A673 (cell line): ENCODE results near the gene ITPR2. TPM values are rescaled to one million over a fixed set of nuclear protein-coding genes. Genes with fewer than 3 reads are reported as not detected.

Source experiments
- BruUV-seq: library from RNA; stranded (reverse); fragments of 400-500 nt; replicated peaks from 2 replicates; lab custom pipeline; 2021; lab: Mats Ljungman, UMichigan
- CTCF ChIA-PET: fragments of 300-600 bp; sonication (Branson Sonifier 250); formaldehyde crosslinking; loops from one replicate; lab custom pipeline; 2022; ENCODE audit warnings: antibody characterized with exemption; lab: Charles Lee
- POLR2A ChIA-PET: fragments of 300-600 bp; sonication (Branson Sonifier 250); formaldehyde crosslinking; loops from one replicate; lab custom pipeline; 2022; ENCODE audit warnings: antibody characterized with exemption; ENCODE audit not compliant: low non-redundant PET; lab: Charles Lee
- DNase-seq: peaks from one replicate; pipeline ENCODE4 v3.0.0-alpha.2; 2015; ENCODE audit warnings: low spot score
- H3K27ac ChIP-seq: fragments of 200-600 bp; sonication (generic); 2 replicates; pipeline ENCODE4 v1.5.1; 2016; ENCODE audit warnings: mixed run types, low read depth, mild to moderate bottlenecking, mixed read lengths, antibody characterized with exemption, low read length; ENCODE audit not compliant: poor library complexity, severe bottlenecking
- H3K27me3 ChIP-seq: fragments of 200-600 bp; sonication (generic); replicated peaks from 2 replicates; pipeline ENCODE4 v1.6.1; 2017; ENCODE audit warnings: mixed run types, low read depth, mild to moderate bottlenecking, mixed read lengths, antibody characterized with exemption, low read length; ENCODE audit not compliant: insufficient read depth, poor library complexity
- H3K36me3 ChIP-seq: fragments of 200-600 bp; sonication (generic); 2 replicates; pipeline ENCODE4 v1.6.1; 2016; ENCODE audit warnings: mixed run types, mild to moderate bottlenecking, mixed read lengths, antibody characterized with exemption, low read length; ENCODE audit not compliant: insufficient read depth, poor library complexity, severe bottlenecking
- H3K4me1 ChIP-seq: fragments of 200-600 bp; sonication (generic); 2 replicates; pipeline ENCODE4 v1.6.1; 2017; ENCODE audit warnings: mixed run types, mild to moderate bottlenecking, mixed read lengths, antibody characterized with exemption, low read length; ENCODE audit not compliant: insufficient read depth, poor library complexity, severe bottlenecking
- H3K4me3 ChIP-seq: fragments of 200-600 bp; sonication (generic); 2 replicates; pipeline ENCODE4 v1.5.1; 2016; ENCODE audit warnings: low read depth, mixed run types, mild to moderate bottlenecking, mixed read lengths, low read length; ENCODE audit not compliant: poor library complexity, severe bottlenecking
- H3K9me3 ChIP-seq: fragments of 200-600 bp; sonication (generic); 2 replicates; pipeline ENCODE4 v1.6.1; 2016; ENCODE audit warnings: mixed run types, low read depth, mild to moderate bottlenecking, mixed read lengths, antibody characterized with exemption, low read length; ENCODE audit not compliant: poor library complexity, severe bottlenecking
- CTCF ChIP-seq: fragments of 300-800, 200-600 bp; sonication (generic); conservative IDR thresholded peaks from 2 replicates; pipeline ENCODE4 v1.5.1; 2017; ENCODE audit warnings: low read depth, mild to moderate bottlenecking, antibody characterized with exemption, low read length, moderate library complexity, mixed read lengths
- EZH2 ChIP-seq: fragments of 200-600 bp; sonication (generic); IDR thresholded peaks from 2 replicates; pipeline ENCODE4 v1.6.1; 2017; ENCODE audit warnings: borderline replicate concordance, low read depth, mild to moderate bottlenecking, mixed read lengths, antibody characterized with exemption, low read length; ENCODE audit not compliant: poor library complexity, severe bottlenecking
- intact Hi-C: fragments of 100-400 bp; cut with micrococcal nuclease; formaldehyde crosslinking; loops from one replicate; pipeline ENCODE4 v1.10.0; 2022; ENCODE audit not compliant: unreplicated experiment
- total RNA-seq: library from RNA; stranded (reverse); gene quantifications from 2 replicates; pipeline ENCODE4 v1.2.3, GENCODE V29; 2021

The ITPR2 gene
- total RNA-seq, 1 experiment from 2014 or later, result 22.6 TPM

GRCh38 chr12:26403601-26404000 lies 429.4 kb downstream of the ITPR2 start:
- Histone ChIP-seq H3K9me3 (no peaks in the 10 kb centered on the region), H3K4me1 (no peaks in the 10 kb centered on the region), H3K4me3 (no peak overlapping the region), H3K27ac (no peak overlapping the region), H3K27me3 (no peaks in the 10 kb centered on the region), H3K36me3 (no peaks in the 10 kb centered on the region)
- DNase-seq, result no peak
- intact Hi-C loops, result no loop called here
- ChIA-PET CTCF (no interaction called here), POLR2A (no interaction called here)
- TF ChIP-seq EZH2, result no peak
- no peak for TF ChIP-seq CTCF
- no TSS peak for BruUV-seq

- intact Hi-C loops, result no loop called here
- no peak for DNase-seq
- no peaks in the 10 kb centered on the region for H3K9me3 ChIP-seq
- no peak for TF ChIP-seq EZH2
- TF ChIP-seq CTCF, result no peak
- ChIA-PET CTCF (no interaction called here), POLR2A (no interaction called here)
- no peaks in the 10 kb centered on the region for H3K4me1 ChIP-seq
- H3K27me3 ChIP-seq, result no peaks in the 10 kb centered on the region
- no TSS peak for BruUV-seq
- no peak overlapping the region for H3K4me3 ChIP-seq
- no peak overlapping the region for H3K27ac ChIP-seq
- H3K36me3 ChIP-seq, result no peaks in the 10 kb centered on the region
Measured at GRCh38 chr12:26402648-26403047, 430.3 kb downstream of the ITPR2 start.

GRCh38 chr12:26401874-26402273 lies 431.1 kb downstream of the ITPR2 start:
- intact Hi-C loops, result no loop called here
- H3K27ac ChIP-seq, result no peak overlapping the region
- no peaks in the 10 kb centered on the region for H3K36me3 ChIP-seq
- H3K4me3 ChIP-seq, result no peak overlapping the region
- TF ChIP-seq CTCF, result no peak
- H3K9me3 ChIP-seq, result no peaks in the 10 kb centered on the region
- CTCF ChIA-PET, result no interaction called here
- POLR2A ChIA-PET, result no interaction called here
- DNase-seq, result no peak
- no peaks in the 10 kb centered on the region for H3K4me1 ChIP-seq
- H3K27me3 ChIP-seq, result no peaks in the 10 kb centered on the region
- no TSS peak for BruUV-seq
